Stimulated activated CD4-positive, alpha-beta T cell treated with anti-CD3 and anti-CD28 coated beads, TNF-alpha, amount 100 ng/mL, for 24 hours (primary cell): ENCODE data around the gene BMPER.

Experiments used
- DNase-seq, 3 experiments: peaks; one replicate each; pipeline ENCODE4 v3.0.0-alpha.2; 2020; ENCODE audit warnings: low read depth in 3 of 3

Gene BMPER

GRCh38 chr7:34177476-34177875, 272.1 kb downstream of the BMPER start:
- no peak for DNase-seq

- no peak for DNase-seq
Measured at GRCh38 chr7:34181271-34181958, 276.1 kb downstream of the BMPER start.

- no peak for DNase-seq
Measured at GRCh38 chr7:34184466-34184865, 279.1 kb downstream of the BMPER start.

- DNase-seq, result no peak
Measured at GRCh38 chr7:34187798-34188307, 282.5 kb downstream of the BMPER start.

- DNase-seq, result no peak
Measured at GRCh38 chr7:34189031-34189430, 283.7 kb downstream of the BMPER start.

- no peak for DNase-seq
Measured at GRCh38 chr7:34190299-34190698, 285.0 kb downstream of the BMPER start.

- DNase-seq, result no peak
Measured at GRCh38 chr7:34191162-34191561, 285.8 kb downstream of the BMPER start.

- DNase-seq, result no peak
Measured at GRCh38 chr7:34191771-34192479, 286.6 kb downstream of the BMPER start.

- no peak for DNase-seq
Measured at GRCh38 chr7:34192906-34193305, 287.6 kb downstream of the BMPER start.

GRCh38 chr7:34198231-34198641, 292.9 kb downstream of the BMPER start:
- DNase-seq, result no peak
